SK-N-SH (cell line): ENCODE data around the gene DSCAML1. TPM values are rescaled to one million over a fixed set of nuclear protein-coding genes. Genes with fewer than 3 reads are reported as not detected.

Experiments
- CTCF ChIA-PET: fragments of 300-600, 350-600 bp; formaldehyde crosslinking; extraction: SDS; loops from one replicate; lab custom pipeline; 2021; lab: Yijun Ruan, JAX
- POLR2A ChIA-PET: fragments of 350-600 bp; sonication (Branson Sonifier 250); formaldehyde crosslinking; extraction: SDS; loops from one replicate; lab custom pipeline; 2020; ENCODE audit warnings: antibody characterized with exemption, inconsistent platforms; lab: Yijun Ruan, JAX
- DNase-seq: peaks from one replicate; pipeline ENCODE4 v3.0.0; 2012
- H2AFZ ChIP-seq: fragments of 200-600 bp; sonication (generic); 2 replicates; pipeline ENCODE4 v1.8.1; 2016; ENCODE audit warnings: antibody characterized with exemption, mild to moderate bottlenecking, low read depth
- H3F3A ChIP-seq: fragments of 200-600 bp; sonication (generic); replicated peaks from 2 replicates; pipeline ENCODE3; 2016; ENCODE audit warnings: antibody characterized with exemption, mild to moderate bottlenecking; ENCODE audit not compliant: insufficient read depth
- H3K27ac ChIP-seq, 2 experiments: fragments of 200-500 bp in 1 of 2; fragments of 200-600 bp in 1 of 2; sonication (Bioruptor generic) in 1 of 2; sonication (generic), shearing (Covaris generic) in 1 of 2; 2 replicates each; pipeline versions ENCODE4 v1.5.1 to v1.6.1; 2014 to 2016; ENCODE audit warnings: low read depth in 2 of 2, inconsistent platforms in 1 of 2, low read length in 1 of 2, mild to moderate bottlenecking in 1 of 2, mixed read lengths in 1 of 2
- H3K27me3 ChIP-seq: fragments of 200-600 bp; sonication (generic), shearing (Covaris generic); 2 replicates; pipeline ENCODE4 v1.6.1; 2016; ENCODE audit warnings: mixed run types; ENCODE audit not compliant: insufficient read depth
- H3K36me3 ChIP-seq, 2 experiments: fragments of 200-500 bp in 1 of 2; fragments of 200-600 bp in 1 of 2; sonication (Bioruptor generic) in 1 of 2; sonication (generic) in 1 of 2; replicated peaks in 1 of 2; 2 replicates each; pipeline versions ENCODE3 to v1.5.1; 2014 to 2016; ENCODE audit warnings: low read length in 1 of 2, mild to moderate bottlenecking in 1 of 2; ENCODE audit not compliant: insufficient read depth in 2 of 2, control insufficient read depth in 1 of 2
- H3K4me1 ChIP-seq, 2 experiments: fragments of 200-500 bp in 1 of 2; fragments of 200-600 bp in 1 of 2; sonication (Bioruptor generic) in 1 of 2; sonication (generic), shearing (Covaris generic) in 1 of 2; 2 replicates each; pipeline versions ENCODE4 v1.5.1 to v1.6.1; 2014 to 2016; ENCODE audit warnings: low read depth in 1 of 2, low read length in 1 of 2, mixed run types in 1 of 2; ENCODE audit not compliant: insufficient read depth in 2 of 2, control insufficient read depth in 1 of 2
- H3K4me2 ChIP-seq: fragments of 200-600 bp; sonication (generic), shearing (Covaris generic); 2 replicates; pipeline ENCODE4 v1.6.1; 2017; ENCODE audit warnings: mixed run types
- H3K4me3 ChIP-seq, 2 experiments: fragments of 200-500 bp in 1 of 2; fragments of 200-600 bp in 1 of 2; sonication (Bioruptor generic) in 1 of 2; sonication (generic), shearing (Covaris generic) in 1 of 2; 2 replicates each; pipeline versions ENCODE4 v1.5.1 to v1.8.1; 2014 to 2016; ENCODE audit warnings: low read depth in 2 of 2, inconsistent platforms in 1 of 2, low read length in 1 of 2, mild to moderate bottlenecking in 1 of 2, mixed read lengths in 1 of 2, moderate library complexity in 1 of 2
- H3K79me2 ChIP-seq: fragments of 200-600 bp; sonication (generic); 2 replicates; pipeline ENCODE4 v1.8.1; 2017; ENCODE audit warnings: mild to moderate bottlenecking; ENCODE audit not compliant: insufficient read depth
- H3K9ac ChIP-seq: fragments of 200-600 bp; sonication (generic); 2 replicates; pipeline ENCODE4 v1.6.1; 2017; ENCODE audit warnings: mixed run types
- H3K9me2 ChIP-seq: fragments of 200-600 bp; sonication (generic); 2 replicates; pipeline ENCODE4 v1.6.1; 2017; ENCODE audit warnings: mixed run types
- H3K9me3 ChIP-seq: fragments of 200-600 bp; sonication (generic); 2 replicates; pipeline ENCODE4 v1.6.1; 2017; ENCODE audit warnings: mixed run types, mild to moderate bottlenecking, moderate library complexity
- H4K20me1 ChIP-seq: fragments of 200-600 bp; sonication (generic); 2 replicates; pipeline ENCODE4 v1.6.1; 2017; ENCODE audit warnings: mild to moderate bottlenecking, mixed run types; ENCODE audit not compliant: insufficient read depth
- FOSL2 ChIP-seq: IDR thresholded peaks from 2 replicates; pipeline ENCODE4 v1.4.0; 2012; ENCODE audit warnings: low read depth, mild to moderate bottlenecking, moderate library complexity, borderline replicate concordance
- JUND ChIP-seq: IDR thresholded peaks from 2 replicates; pipeline ENCODE4 v1.4.0; 2012
- MXI1 ChIP-seq: IDR thresholded peaks from 2 replicates; pipeline ENCODE4 v1.6.1; 2012; ENCODE audit warnings: mild to moderate bottlenecking, low read depth, low read length, improper control_type of control experiment
- POLR2AphosphoS5 ChIP-seq: IDR thresholded peaks from 2 replicates; pipeline ENCODE4 v1.6.1; 2012; ENCODE audit warnings: low read depth, low read length
- RFX5 ChIP-seq: IDR thresholded peaks from 2 replicates; pipeline ENCODE4 v1.6.1; 2012; ENCODE audit warnings: mild to moderate bottlenecking, improper control_type of control experiment, low read length
- TCF12 ChIP-seq: IDR thresholded peaks from 2 replicates; pipeline ENCODE4 v1.4.0; 2012
- WGBS: methylation state at CpG from one replicate; pipeline ENCODE4 v1.1.6; 2017; ENCODE audit warnings: low lambda C conversion rate; 5-methylcytosine and 5-hydroxymethylcytosine counted together
- polyA plus RNA-seq, 3 experiments: library from polyadenylated mRNA; depleted of rRNA; stranded (reverse); fragments of >200 nt; gene quantifications; 2 replicates each; pipeline ENCODE4 v1.2.3, GENCODE V29; 2012
- TF ChIP-seq, protein P1 (sequence below): IDR thresholded peaks from 2 replicates; pipeline ENCODE4 v1.4.0; 2012; ENCODE audit warnings: low read depth, borderline replicate concordance
- TF ChIP-seq, protein P2 (sequence below): fragments of 200-600 bp; sonication (generic); IDR thresholded peaks from 2 replicates; pipeline ENCODE4 v1.6.1; 2017; ENCODE audit warnings: antibody characterized with exemption, mild to moderate bottlenecking, moderate library complexity
- TF ChIP-seq, protein P3 (sequence below): IDR thresholded peaks from 2 replicates; pipeline ENCODE4 v1.4.0; 2012; ENCODE audit warnings: low read depth
- TF ChIP-seq, protein P4 (sequence below): IDR thresholded peaks from 2 replicates; pipeline ENCODE4; 2012

The DSCAML1 gene
- polyA plus RNA-seq, 1 of the 3 experiments (the other 2 are of a cell fraction), result not detected

DNA sequence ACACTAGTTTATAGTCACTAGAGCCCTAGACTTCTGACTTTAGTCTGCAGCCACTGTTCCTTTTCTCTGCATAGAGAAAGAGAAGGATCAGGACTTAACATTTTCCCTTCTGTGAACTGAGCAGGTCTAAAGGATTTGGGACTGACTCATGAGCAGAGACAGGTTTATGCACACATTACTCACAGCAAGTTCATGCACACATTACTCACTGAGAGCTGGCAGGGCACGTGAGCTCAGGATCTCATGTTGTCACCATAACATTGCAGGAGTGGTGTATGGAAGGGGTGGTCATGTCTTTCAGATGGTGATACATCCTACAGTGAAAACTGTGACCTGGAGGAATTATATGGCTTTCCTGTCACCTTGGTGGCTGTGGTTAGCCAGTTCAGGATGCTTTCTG lies 413.0 kb downstream of the DSCAML1 start:
- Histone ChIP-seq H3K4me1 (peaks cover 4 to 12% of the 10 kb centered on the region in 2 experiments; a peak in 2 of 4 replicates), H3K79me2 (no peaks in the 10 kb centered on the region), H4K20me1 (no peaks in the 10 kb centered on the region), H3K9me3 (no peaks in the 10 kb centered on the region), H3F3A (no peaks in the 10 kb centered on the region), H2AFZ (no peak overlapping the region), H3K27me3 (no peaks in the 10 kb centered on the region), H3K36me3 (peaks cover 16 to 53% of the 10 kb centered on the region in 2 experiments), H3K27ac (peak overlapping the region in 1 of 2 experiments; percentile 43; a peak in 2 of 4 replicates), H3K9me2 (no peaks in the 10 kb centered on the region), H3K9ac (no peak overlapping the region), H3K4me3 (no peak overlapping the region), H3K4me2 (no peak overlapping the region)
- TF ChIP-seq, protein P1, sequence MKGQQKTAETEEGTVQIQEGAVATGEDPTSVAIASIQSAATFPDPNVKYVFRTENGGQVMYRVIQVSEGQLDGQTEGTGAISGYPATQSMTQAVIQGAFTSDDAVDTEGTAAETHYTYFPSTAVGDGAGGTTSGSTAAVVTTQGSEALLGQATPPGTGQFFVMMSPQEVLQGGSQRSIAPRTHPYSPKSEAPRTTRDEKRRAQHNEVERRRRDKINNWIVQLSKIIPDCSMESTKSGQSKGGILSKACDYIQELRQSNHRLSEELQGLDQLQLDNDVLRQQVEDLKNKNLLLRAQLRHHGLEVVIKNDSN, result peak; percentile 66; the same call in 1 of the 2 replicates
- no peak for TF ChIP-seq MXI1
- peak; percentile 35; the same call in 1 of the 2 replicates for TF ChIP-seq JUND
- peak; percentile 20; the same call in 1 of the 2 replicates for TF ChIP-seq TCF12
- TF ChIP-seq, protein P2, sequence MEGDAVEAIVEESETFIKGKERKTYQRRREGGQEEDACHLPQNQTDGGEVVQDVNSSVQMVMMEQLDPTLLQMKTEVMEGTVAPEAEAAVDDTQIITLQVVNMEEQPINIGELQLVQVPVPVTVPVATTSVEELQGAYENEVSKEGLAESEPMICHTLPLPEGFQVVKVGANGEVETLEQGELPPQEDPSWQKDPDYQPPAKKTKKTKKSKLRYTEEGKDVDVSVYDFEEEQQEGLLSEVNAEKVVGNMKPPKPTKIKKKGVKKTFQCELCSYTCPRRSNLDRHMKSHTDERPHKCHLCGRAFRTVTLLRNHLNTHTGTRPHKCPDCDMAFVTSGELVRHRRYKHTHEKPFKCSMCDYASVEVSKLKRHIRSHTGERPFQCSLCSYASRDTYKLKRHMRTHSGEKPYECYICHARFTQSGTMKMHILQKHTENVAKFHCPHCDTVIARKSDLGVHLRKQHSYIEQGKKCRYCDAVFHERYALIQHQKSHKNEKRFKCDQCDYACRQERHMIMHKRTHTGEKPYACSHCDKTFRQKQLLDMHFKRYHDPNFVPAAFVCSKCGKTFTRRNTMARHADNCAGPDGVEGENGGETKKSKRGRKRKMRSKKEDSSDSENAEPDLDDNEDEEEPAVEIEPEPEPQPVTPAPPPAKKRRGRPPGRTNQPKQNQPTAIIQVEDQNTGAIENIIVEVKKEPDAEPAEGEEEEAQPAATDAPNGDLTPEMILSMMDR, result no peak
- no peak for TF ChIP-seq RFX5
- TF ChIP-seq, protein P3, sequence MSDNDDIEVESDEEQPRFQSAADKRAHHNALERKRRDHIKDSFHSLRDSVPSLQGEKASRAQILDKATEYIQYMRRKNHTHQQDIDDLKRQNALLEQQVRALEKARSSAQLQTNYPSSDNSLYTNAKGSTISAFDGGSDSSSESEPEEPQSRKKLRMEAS, result peak; percentile 55; the same call in 1 of the 2 replicates
- TF ChIP-seq, protein P4, sequence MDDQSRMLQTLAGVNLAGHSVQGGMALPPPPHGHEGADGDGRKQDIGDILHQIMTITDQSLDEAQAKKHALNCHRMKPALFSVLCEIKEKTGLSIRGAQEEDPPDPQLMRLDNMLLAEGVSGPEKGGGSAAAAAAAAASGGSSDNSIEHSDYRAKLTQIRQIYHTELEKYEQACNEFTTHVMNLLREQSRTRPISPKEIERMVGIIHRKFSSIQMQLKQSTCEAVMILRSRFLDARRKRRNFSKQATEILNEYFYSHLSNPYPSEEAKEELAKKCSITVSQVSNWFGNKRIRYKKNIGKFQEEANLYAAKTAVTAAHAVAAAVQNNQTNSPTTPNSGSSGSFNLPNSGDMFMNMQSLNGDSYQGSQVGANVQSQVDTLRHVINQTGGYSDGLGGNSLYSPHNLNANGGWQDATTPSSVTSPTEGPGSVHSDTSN, result peak; percentile 58
- peak; percentile 59; the same call in 1 of the 2 replicates for TF ChIP-seq FOSL2
- no peak for DNase-seq
- WGBS, result 0% methylated on average over 1 of the region's 1 CpG
- ChIA-PET POLR2A (no interaction called here), CTCF (interaction anchor here (1.0 to 3.2 kb wide), 2 partner anchors 42 to 423 kb away, joined by 3 to 13 read pairs; no protein-coding TSS in a partner anchor)

DNA sequence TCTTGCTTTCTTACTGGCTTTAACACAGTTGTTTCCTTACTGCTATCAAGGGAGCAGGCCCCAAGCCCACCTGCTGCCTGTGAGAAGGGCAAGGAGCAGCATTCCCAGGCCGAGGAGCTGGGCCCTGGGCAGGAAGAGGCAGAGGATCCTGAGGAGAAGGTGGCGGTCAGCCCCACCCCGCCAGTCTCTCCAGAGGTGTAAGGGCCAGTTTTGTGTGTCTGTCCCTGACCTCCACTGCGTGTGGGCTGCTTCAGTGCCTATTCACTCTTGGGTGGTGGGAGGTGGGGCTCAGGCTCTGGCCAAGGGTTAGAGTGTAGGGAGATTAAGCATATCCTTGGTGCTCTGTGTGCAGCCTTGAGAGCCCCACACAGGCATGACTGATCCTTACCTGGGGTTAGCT lies 414.3 kb downstream of the DSCAML1 start:
- no peak for DNase-seq
- H3K4me3 ChIP-seq, result no peak overlapping the region
- 100% methylated on average over 1 of the region's 4 CpGs for WGBS
- H3F3A ChIP-seq, result no peaks in the 10 kb centered on the region
- H4K20me1 ChIP-seq, result no peaks in the 10 kb centered on the region
- H3K9ac ChIP-seq, result no peak overlapping the region
- H3K36me3 ChIP-seq, result peaks cover 16 to 53% of the 10 kb centered on the region in 2 experiments
- no peaks in the 10 kb centered on the region for H3K27me3 ChIP-seq
- no peak for TF ChIP-seq POLR2AphosphoS5
- TF ChIP-seq, protein P4, result no peak
- H3K4me1 ChIP-seq, result peaks cover 0 to 17% of the 10 kb centered on the region in 2 experiments; a peak in 1 of 4 replicates
- H3K79me2 ChIP-seq, result no peaks in the 10 kb centered on the region
- POLR2A ChIA-PET, result no interaction called here
- no peaks in the 10 kb centered on the region for H3K9me2 ChIP-seq
- no peak overlapping the region for H2AFZ ChIP-seq
- no peaks in the 10 kb centered on the region for H3K9me3 ChIP-seq
- no peak overlapping the region for H3K27ac ChIP-seq
- CTCF ChIA-PET, result interaction anchor here (1.0 to 3.2 kb wide), 2 partner anchors 43 to 425 kb away, joined by 3 to 13 read pairs; no protein-coding TSS in a partner anchor
- H3K4me2 ChIP-seq, result no peak overlapping the region
